ENCODE measurements around the gene TPSAB1.
"Not testable (repeated sequence)": the region's sequence is repeated elsewhere in the genome, so short reads cannot be mapped to it uniquely, and the experiment has no call there.

Gene TPSAB1

GRCh38 chr16:1240436-1240835, at the start of gene TPSAB1:
TPSAB1 (plus strand) TSS chr16:1240705; CDS start chr16:1240939, 234 bp downstream.
- DNase-seq (ENCODE audit: low read depth in 2 of 2), result not testable (repeated sequence)

GRCh38 chr16:1190789-1191188, 49.7 kb upstream of the TPSAB1 start:
- not testable (repeated sequence) for DNase-seq (ENCODE audit: low read depth in 2 of 2)

- no peak for DNase-seq (ENCODE audit: low read depth in 2 of 2)
These were observed 48.0 kb upstream of the TPSAB1 start for GRCh38 chr16:1192384-1193073.

- no peak for DNase-seq (ENCODE audit: low read depth in 2 of 2)
These were observed 47.2 kb upstream of the TPSAB1 start for GRCh38 chr16:1193143-1193824.

- no peak for DNase-seq (ENCODE audit: low read depth in 2 of 2)
These were observed 46.5 kb upstream of the TPSAB1 start for GRCh38 chr16:1193825-1194581.

- no peak for DNase-seq (ENCODE audit: low read depth in 2 of 2)
These were observed 45.7 kb upstream of the TPSAB1 start for GRCh38 chr16:1194665-1195392.

GRCh38 chr16:1195393-1195666, 45.2 kb upstream of the TPSAB1 start:
- DNase-seq (ENCODE audit: low read depth in 2 of 2), result no peak

- DNase-seq (ENCODE audit: low read depth in 2 of 2), result no peak
These were observed 44.0 kb upstream of the TPSAB1 start for GRCh38 chr16:1196494-1196893.

GRCh38 chr16:1197237-1197866, 43.2 kb upstream of the TPSAB1 start:
- no peak for DNase-seq (ENCODE audit: low read depth in 2 of 2)

GRCh38 chr16:1198194-1198593, 42.3 kb upstream of the TPSAB1 start:
- no peak for DNase-seq (ENCODE audit: low read depth in 2 of 2)

GRCh38 chr16:1198671-1199346, 41.7 kb upstream of the TPSAB1 start:
- not testable (repeated sequence) for DNase-seq (ENCODE audit: low read depth in 2 of 2)

GRCh38 chr16:1199347-1200013, 41.0 kb upstream of the TPSAB1 start:
- no peak for DNase-seq (ENCODE audit: low read depth in 2 of 2)

GRCh38 chr16:1200014-1200627, 40.4 kb upstream of the TPSAB1 start:
- DNase-seq (ENCODE audit: low read depth in 2 of 2), result no peak

- no peak for DNase-seq (ENCODE audit: low read depth in 2 of 2)
These were observed 39.1 kb upstream of the TPSAB1 start for GRCh38 chr16:1201444-1201843.

GRCh38 chr16:1202274-1202673, 38.2 kb upstream of the TPSAB1 start:
- DNase-seq (ENCODE audit: low read depth in 2 of 2), result no peak

- DNase-seq (ENCODE audit: low read depth in 2 of 2), result no peak
These were observed 35.6 kb upstream of the TPSAB1 start for GRCh38 chr16:1204933-1205332.

- no peak for DNase-seq (ENCODE audit: low read depth in 2 of 2)
These were observed 34.2 kb upstream of the TPSAB1 start for GRCh38 chr16:1206326-1206725.

- no peak for DNase-seq (ENCODE audit: low read depth in 2 of 2)
These were observed 33.7 kb upstream of the TPSAB1 start for GRCh38 chr16:1206786-1207185.

GRCh38 chr16:1208239-1208830, 32.2 kb upstream of the TPSAB1 start:
- DNase-seq (ENCODE audit: low read depth in 2 of 2), result no peak

GRCh38 chr16:1209081-1209480, 31.4 kb upstream of the TPSAB1 start:
- DNase-seq (ENCODE audit: low read depth in 2 of 2), result no peak
